ENCODE results near the gene SH3BP1. TPM values are rescaled to one million over a fixed set of nuclear protein-coding genes. Genes with fewer than 3 reads are reported as not detected.

SH3BP1 gene
- polyA plus RNA-seq, 1 donor from 2014 or later = 0.63 TPM

DNA sequence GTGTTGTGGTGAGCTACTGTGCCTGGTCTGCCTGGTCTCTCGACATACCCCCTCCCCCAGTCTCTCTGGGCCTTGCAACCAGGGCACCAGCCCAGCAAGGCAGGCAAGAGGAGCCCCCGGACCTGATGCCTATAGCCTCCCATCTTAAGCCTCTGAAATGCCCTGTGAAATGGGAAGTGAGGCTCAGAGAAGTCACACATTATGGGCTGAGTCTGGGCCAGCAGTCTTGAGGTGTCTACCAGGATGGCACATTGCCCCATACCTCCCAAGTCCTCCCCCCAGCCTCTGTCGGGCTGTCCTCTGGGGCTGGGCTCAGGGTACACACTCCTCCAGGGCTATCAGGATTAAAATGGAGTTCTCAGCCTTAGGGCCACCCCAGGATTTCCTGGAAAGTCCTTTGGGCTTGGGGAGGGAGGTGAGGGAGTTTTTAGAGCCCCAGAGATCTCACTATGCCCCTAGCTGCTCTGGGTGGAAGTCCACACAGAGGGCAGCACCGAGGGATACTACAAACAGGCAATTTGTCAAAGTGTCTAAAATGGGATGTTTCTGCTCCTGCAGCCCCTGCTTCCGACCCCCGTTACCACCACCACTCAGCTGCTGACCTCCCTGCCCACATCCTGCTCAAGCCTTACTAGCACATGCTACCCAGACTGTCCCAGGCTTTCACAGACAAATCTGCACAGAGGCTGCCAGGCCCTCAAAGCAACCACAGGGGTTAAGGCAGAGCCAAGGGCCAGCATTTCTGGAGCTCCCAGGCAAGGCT is 3.1 kb upstream of the SH3BP1 start:
- no peaks in the 10 kb centered on the region for H3K79me2 ChIP-seq (replicated peaks; ENCODE audit: insufficient read depth, low read length)
- H2AFZ ChIP-seq (ENCODE audit: low read depth, low read length) = no peak overlapping the region
- no peaks in the 10 kb centered on the region for H3K9me3 ChIP-seq (ENCODE audit: low read length)
- H3K36me3 ChIP-seq (ENCODE audit: insufficient read depth, low read length) = no peaks in the 10 kb centered on the region
- H3F3A ChIP-seq (ENCODE audit: insufficient read depth, low read length, poor library complexity, severe bottlenecking) = no peaks in the 10 kb centered on the region
- H3K27ac ChIP-seq (ENCODE audit: low read length) = no peak overlapping the region
- TF ChIP-seq SMC3 (conservative IDR thresholded peaks at IDR 0.05; ENCODE audit: poor library complexity) (no peak), POLR2AphosphoS5 (IDR thresholded peaks at IDR 0.05) (no peak), MXI1 (conservative IDR thresholded peaks at IDR 0.05; ENCODE audit: poor library complexity, severe bottlenecking) (no peak), EP300 (conservative IDR thresholded peaks at IDR 0.05; ENCODE audit: poor library complexity, severe bottlenecking) (no peak), EZH2 (IDR thresholded peaks at IDR 0.05; ENCODE audit: borderline replicate concordance, insufficient read depth, low read length, poor library complexity, severe bottlenecking) (no peak)
- TF ChIP-seq, protein P1, sequence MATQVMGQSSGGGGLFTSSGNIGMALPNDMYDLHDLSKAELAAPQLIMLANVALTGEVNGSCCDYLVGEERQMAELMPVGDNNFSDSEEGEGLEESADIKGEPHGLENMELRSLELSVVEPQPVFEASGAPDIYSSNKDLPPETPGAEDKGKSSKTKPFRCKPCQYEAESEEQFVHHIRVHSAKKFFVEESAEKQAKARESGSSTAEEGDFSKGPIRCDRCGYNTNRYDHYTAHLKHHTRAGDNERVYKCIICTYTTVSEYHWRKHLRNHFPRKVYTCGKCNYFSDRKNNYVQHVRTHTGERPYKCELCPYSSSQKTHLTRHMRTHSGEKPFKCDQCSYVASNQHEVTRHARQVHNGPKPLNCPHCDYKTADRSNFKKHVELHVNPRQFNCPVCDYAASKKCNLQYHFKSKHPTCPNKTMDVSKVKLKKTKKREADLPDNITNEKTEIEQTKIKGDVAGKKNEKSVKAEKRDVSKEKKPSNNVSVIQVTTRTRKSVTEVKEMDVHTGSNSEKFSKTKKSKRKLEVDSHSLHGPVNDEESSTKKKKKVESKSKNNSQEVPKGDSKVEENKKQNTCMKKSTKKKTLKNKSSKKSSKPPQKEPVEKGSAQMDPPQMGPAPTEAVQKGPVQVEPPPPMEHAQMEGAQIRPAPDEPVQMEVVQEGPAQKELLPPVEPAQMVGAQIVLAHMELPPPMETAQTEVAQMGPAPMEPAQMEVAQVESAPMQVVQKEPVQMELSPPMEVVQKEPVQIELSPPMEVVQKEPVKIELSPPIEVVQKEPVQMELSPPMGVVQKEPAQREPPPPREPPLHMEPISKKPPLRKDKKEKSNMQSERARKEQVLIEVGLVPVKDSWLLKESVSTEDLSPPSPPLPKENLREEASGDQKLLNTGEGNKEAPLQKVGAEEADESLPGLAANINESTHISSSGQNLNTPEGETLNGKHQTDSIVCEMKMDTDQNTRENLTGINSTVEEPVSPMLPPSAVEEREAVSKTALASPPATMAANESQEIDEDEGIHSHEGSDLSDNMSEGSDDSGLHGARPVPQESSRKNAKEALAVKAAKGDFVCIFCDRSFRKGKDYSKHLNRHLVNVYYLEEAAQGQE (IDR thresholded peaks at IDR 0.05; ENCODE audit: borderline replicate concordance) = no peak
- H3K9ac ChIP-seq (ENCODE audit: low read length) = no peak overlapping the region
- no peak overlapping the region for H3K4me2 ChIP-seq (ENCODE audit: low read length)
- peaks cover 15% of the 10 kb centered on the region for H3K27me3 ChIP-seq (ENCODE audit: insufficient read depth, low read depth, low read length)
- H4K20me1 ChIP-seq (ENCODE audit: insufficient read depth) = no peaks in the 10 kb centered on the region
- H3K4me3 ChIP-seq (ENCODE audit: low read length) = no peak overlapping the region
- H3K9me2 ChIP-seq (ENCODE audit: insufficient read depth, low read length) = no peaks in the 10 kb centered on the region

- no peak for TF ChIP-seq POLR2AphosphoS5 (IDR thresholded peaks at IDR 0.05)
- TF ChIP-seq RAD21 (conservative IDR thresholded peaks at IDR 0.05) = no peak
- TF ChIP-seq, protein P1 (IDR thresholded peaks at IDR 0.05; ENCODE audit: borderline replicate concordance) = no peak
- TF ChIP-seq SMC3 (conservative IDR thresholded peaks at IDR 0.05; ENCODE audit: poor library complexity) = no peak
- TF ChIP-seq EZH2 (IDR thresholded peaks at IDR 0.05; ENCODE audit: borderline replicate concordance, insufficient read depth, low read length, poor library complexity, severe bottlenecking) = no peak
- TF ChIP-seq TAF1 (IDR thresholded peaks at IDR 0.05; ENCODE audit: low read depth) = no peak
- TF ChIP-seq EP300 (conservative IDR thresholded peaks at IDR 0.05; ENCODE audit: poor library complexity, severe bottlenecking) = no peak
- TF ChIP-seq, protein P2, sequence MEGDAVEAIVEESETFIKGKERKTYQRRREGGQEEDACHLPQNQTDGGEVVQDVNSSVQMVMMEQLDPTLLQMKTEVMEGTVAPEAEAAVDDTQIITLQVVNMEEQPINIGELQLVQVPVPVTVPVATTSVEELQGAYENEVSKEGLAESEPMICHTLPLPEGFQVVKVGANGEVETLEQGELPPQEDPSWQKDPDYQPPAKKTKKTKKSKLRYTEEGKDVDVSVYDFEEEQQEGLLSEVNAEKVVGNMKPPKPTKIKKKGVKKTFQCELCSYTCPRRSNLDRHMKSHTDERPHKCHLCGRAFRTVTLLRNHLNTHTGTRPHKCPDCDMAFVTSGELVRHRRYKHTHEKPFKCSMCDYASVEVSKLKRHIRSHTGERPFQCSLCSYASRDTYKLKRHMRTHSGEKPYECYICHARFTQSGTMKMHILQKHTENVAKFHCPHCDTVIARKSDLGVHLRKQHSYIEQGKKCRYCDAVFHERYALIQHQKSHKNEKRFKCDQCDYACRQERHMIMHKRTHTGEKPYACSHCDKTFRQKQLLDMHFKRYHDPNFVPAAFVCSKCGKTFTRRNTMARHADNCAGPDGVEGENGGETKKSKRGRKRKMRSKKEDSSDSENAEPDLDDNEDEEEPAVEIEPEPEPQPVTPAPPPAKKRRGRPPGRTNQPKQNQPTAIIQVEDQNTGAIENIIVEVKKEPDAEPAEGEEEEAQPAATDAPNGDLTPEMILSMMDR (IDR thresholded peaks at IDR 0.05; ENCODE audit: poor library complexity, severe bottlenecking) = no peak
- no peak for TF ChIP-seq MXI1 (conservative IDR thresholded peaks at IDR 0.05; ENCODE audit: poor library complexity, severe bottlenecking)
- no peak overlapping the region for H3K4me2 ChIP-seq (ENCODE audit: low read length)
- H3K27ac ChIP-seq (ENCODE audit: low read length) = no peak overlapping the region
- no peaks in the 10 kb centered on the region for H4K20me1 ChIP-seq (ENCODE audit: insufficient read depth)
- H3K27me3 ChIP-seq (ENCODE audit: insufficient read depth, low read depth, low read length) = peaks cover 15% of the 10 kb centered on the region
- H3K79me2 ChIP-seq (replicated peaks; ENCODE audit: insufficient read depth, low read length) = no peaks in the 10 kb centered on the region
- no peaks in the 10 kb centered on the region for H3K36me3 ChIP-seq (ENCODE audit: insufficient read depth, low read length)
- no peaks in the 10 kb centered on the region for H3K9me2 ChIP-seq (ENCODE audit: insufficient read depth, low read length)
- H2AFZ ChIP-seq (ENCODE audit: low read depth, low read length) = no peak overlapping the region
- no peak overlapping the region for H3K4me3 ChIP-seq (ENCODE audit: low read length)
- no peaks in the 10 kb centered on the region for H3K9me3 ChIP-seq (ENCODE audit: low read length)
- no peaks in the 10 kb centered on the region for H3F3A ChIP-seq (ENCODE audit: insufficient read depth, low read length, poor library complexity, severe bottlenecking)
- no peak overlapping the region for H3K9ac ChIP-seq (ENCODE audit: low read length)
These were observed 2.6 kb upstream of the SH3BP1 start for GRCh38 chr22:37636949-37637273.

Measured in neural cell (in vitro differentiated cells).